Calu3 (cell line): ENCODE results near the gene SH3RF3. TPM values are rescaled to one million over a fixed set of nuclear protein-coding genes. Genes with fewer than 3 reads are reported as not detected.

Source experiments
- BruUV-seq: library from RNA; stranded (reverse); fragments of 400-500 nt; replicated peaks from 2 replicates; lab custom pipeline; 2021; lab: Mats Ljungman, UMichigan
- CTCF ChIA-PET: fragments of 300-600 bp; sonication (Branson Sonifier 250); formaldehyde crosslinking; loops from one replicate; lab custom pipeline; 2022; ENCODE audit warnings: antibody characterized with exemption; lab: Charles Lee
- DNase-seq: peaks from one replicate; pipeline ENCODE4 v3.0.0; 2022
- H3K27ac Mint-ChIP-seq: one replicate; pipeline ENCODE4 v1.8.0; 2022; ENCODE audit warnings: mixed read lengths; ENCODE audit not compliant: unreplicated experiment
- H3K27me3 Mint-ChIP-seq: one replicate; pipeline ENCODE4 v1.8.0; 2022; ENCODE audit warnings: mixed read lengths; ENCODE audit not compliant: unreplicated experiment
- H3K36me3 Mint-ChIP-seq: one replicate; pipeline ENCODE4 v1.8.0; 2022; ENCODE audit warnings: mild to moderate bottlenecking, moderate library complexity, mixed read lengths; ENCODE audit not compliant: insufficient read depth, unreplicated experiment
- H3K4me1 Mint-ChIP-seq: one replicate; pipeline ENCODE4 v1.8.0; 2022; ENCODE audit warnings: mild to moderate bottlenecking, low read depth, mixed read lengths; ENCODE audit not compliant: unreplicated experiment
- H3K4me3 Mint-ChIP-seq: one replicate; pipeline ENCODE4 v1.8.0; 2022; ENCODE audit warnings: mild to moderate bottlenecking, low read depth, moderate library complexity, mixed read lengths; ENCODE audit not compliant: unreplicated experiment
- H3K9me3 Mint-ChIP-seq: one replicate; pipeline ENCODE4 v1.8.0; 2022; ENCODE audit warnings: low read depth, mixed read lengths; ENCODE audit not compliant: unreplicated experiment
- intact Hi-C: fragments of 100-400 bp; cut with micrococcal nuclease; formaldehyde crosslinking; loops from one replicate; pipeline ENCODE4 v1.10.0; 2022; ENCODE audit not compliant: unreplicated experiment
- total RNA-seq: library from RNA; stranded (reverse); gene quantifications from 2 replicates; pipeline ENCODE4 v1.2.3, GENCODE V29; 2022
- TF ChIP-seq, protein P1 (sequence below): fragments of 200-600 bp; IDR thresholded peaks from one replicate; pipeline ENCODE4 v1.8.0; 2022; ENCODE audit warnings: antibody characterized with exemption; ENCODE audit not compliant: unreplicated experiment

Gene SH3RF3
- total RNA-seq, 1 experiment from 2014 or later: 0.17 TPM

DNA sequence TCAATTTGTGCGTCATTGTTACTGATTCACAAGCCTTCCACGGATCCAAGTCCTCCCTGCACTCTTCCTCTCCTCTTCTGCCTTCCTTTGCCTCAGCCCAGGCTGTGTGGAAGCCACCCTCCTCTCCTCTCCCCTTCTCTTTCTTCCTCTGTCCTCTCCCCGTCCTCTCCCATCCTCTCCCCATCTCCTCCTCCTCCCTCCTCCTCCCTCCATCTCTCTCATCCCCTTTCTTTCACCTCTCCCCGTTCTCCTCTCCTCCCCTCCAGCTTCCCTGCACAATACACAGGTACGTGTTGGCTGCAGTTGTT is 301.3 kb downstream of the SH3RF3 start:
- Mint-ChIP-seq H3K27me3 (peaks cover 95% of the 10 kb centered on the region), H3K9me3 (no peaks in the 10 kb centered on the region), H3K4me3 (no peak overlapping the region), H3K27ac (no peak overlapping the region), H3K36me3 (no peaks in the 10 kb centered on the region), H3K4me1 (no peaks in the 10 kb centered on the region)
- intact Hi-C loops: no loop called here
- no TSS peak for BruUV-seq
- CTCF ChIA-PET: no interaction called here
- no peak for DNase-seq
- TF ChIP-seq, protein P1, sequence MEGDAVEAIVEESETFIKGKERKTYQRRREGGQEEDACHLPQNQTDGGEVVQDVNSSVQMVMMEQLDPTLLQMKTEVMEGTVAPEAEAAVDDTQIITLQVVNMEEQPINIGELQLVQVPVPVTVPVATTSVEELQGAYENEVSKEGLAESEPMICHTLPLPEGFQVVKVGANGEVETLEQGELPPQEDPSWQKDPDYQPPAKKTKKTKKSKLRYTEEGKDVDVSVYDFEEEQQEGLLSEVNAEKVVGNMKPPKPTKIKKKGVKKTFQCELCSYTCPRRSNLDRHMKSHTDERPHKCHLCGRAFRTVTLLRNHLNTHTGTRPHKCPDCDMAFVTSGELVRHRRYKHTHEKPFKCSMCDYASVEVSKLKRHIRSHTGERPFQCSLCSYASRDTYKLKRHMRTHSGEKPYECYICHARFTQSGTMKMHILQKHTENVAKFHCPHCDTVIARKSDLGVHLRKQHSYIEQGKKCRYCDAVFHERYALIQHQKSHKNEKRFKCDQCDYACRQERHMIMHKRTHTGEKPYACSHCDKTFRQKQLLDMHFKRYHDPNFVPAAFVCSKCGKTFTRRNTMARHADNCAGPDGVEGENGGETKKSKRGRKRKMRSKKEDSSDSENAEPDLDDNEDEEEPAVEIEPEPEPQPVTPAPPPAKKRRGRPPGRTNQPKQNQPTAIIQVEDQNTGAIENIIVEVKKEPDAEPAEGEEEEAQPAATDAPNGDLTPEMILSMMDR: no peak

DNA sequence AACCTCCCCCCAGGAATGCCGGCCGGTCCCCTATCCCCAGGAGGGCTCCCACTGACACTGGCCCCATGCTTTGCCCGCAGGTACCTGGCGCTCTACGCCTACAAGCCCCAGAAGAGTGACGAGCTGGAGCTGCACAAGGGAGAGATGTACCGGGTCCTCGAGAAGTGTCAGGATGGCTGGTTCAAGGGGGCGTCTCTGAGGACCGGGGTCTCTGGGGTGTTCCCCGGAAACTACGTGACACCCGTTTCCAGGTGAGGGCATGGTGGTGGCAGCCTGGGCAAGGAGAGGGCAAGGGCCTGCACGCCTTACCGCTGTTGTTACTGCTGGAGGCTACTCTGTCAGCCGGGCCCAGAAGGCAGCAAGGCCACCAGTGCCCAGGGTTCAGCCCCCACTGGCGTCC is 303.4 kb downstream of the SH3RF3 start:
- no peak overlapping the region for H3K4me3 Mint-ChIP-seq
- CTCF ChIA-PET: no interaction called here
- H3K36me3 Mint-ChIP-seq: no peaks in the 10 kb centered on the region
- no peak for DNase-seq
- BruUV-seq: no TSS peak
- intact Hi-C loops: no loop called here
- H3K27me3 Mint-ChIP-seq: peaks cover 83% of the 10 kb centered on the region
- TF ChIP-seq, protein P1: no peak
- H3K9me3 Mint-ChIP-seq: no peaks in the 10 kb centered on the region
- H3K4me1 Mint-ChIP-seq: no peaks in the 10 kb centered on the region
- no peak overlapping the region for H3K27ac Mint-ChIP-seq

DNA sequence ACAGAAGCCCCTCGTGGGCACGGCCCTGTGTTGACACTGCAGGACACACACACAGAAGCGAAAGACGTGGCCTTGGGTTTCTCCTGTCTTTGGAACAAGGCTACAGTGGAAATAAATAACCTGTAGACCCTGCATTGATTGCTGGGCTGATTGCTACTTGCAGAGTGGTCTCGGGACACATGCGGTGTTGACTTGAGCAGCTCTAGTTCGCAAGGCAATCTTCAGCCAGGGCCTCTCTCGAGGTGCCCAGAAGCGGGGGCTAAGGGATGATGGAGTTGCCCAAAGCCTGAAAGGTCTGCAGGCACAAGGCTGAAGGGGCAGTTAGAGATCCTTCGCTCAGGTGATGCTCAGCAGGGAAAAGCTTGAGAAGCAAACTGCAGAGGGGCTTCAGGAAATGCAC is 304.5 kb downstream of the SH3RF3 start:
- TF ChIP-seq, protein P1: no peak
- H3K27me3 Mint-ChIP-seq: peaks cover 73% of the 10 kb centered on the region
- no peak overlapping the region for H3K4me3 Mint-ChIP-seq
- no peaks in the 10 kb centered on the region for H3K4me1 Mint-ChIP-seq
- no peaks in the 10 kb centered on the region for H3K36me3 Mint-ChIP-seq
- DNase-seq: no peak
- BruUV-seq: no TSS peak
- intact Hi-C loops: no loop called here
- no peak overlapping the region for H3K27ac Mint-ChIP-seq
- H3K9me3 Mint-ChIP-seq: no peaks in the 10 kb centered on the region
- CTCF ChIA-PET: no interaction called here

DNA sequence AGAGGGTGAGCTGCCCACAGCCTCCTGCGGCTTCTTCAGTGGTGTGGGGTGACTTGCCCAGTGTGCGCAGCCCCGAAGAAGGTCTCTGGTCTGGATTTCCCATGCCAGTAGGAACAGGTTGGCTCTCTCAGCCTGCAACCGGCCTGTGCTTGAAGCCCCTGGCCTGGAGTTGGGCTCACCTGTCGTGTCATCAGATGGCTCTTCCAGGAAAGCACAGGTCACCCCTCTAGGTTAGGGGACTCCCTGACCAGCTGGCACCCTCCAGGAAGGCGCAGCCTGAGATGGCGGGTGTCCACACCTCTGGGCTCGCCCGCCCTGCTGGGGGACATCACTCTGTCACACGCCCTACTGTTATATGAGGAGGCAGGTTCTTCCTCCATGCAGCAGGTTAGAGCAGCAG is 304.9 kb downstream of the SH3RF3 start:
- Mint-ChIP-seq H3K27me3 (peaks cover 71% of the 10 kb centered on the region), H3K4me1 (no peaks in the 10 kb centered on the region), H3K4me3 (no peak overlapping the region), H3K27ac (no peak overlapping the region), H3K36me3 (no peaks in the 10 kb centered on the region), H3K9me3 (no peaks in the 10 kb centered on the region)
- no TSS peak for BruUV-seq
- CTCF ChIA-PET: no interaction called here
- no peak for DNase-seq
- intact Hi-C loops: no loop called here
- TF ChIP-seq, protein P1: no peak
